Activated naive CD4-positive, alpha-beta T cell treated with anti-CD3 and anti-CD28 coated beads, Interleukin-2, amount 10 ng/mL, durations not matched to agents 7 days and 5 days (primary cell): ENCODE measurements around the gene ARPC4.

Experiments used
- CTCF ChIA-PET: fragments of 350-600 bp; sonication (Branson Sonifier 250); formaldehyde crosslinking; loops from one replicate; lab custom pipeline; 2021; ENCODE audit warnings: antibody characterized with exemption; lab: Charles Lee
- DNase-seq: peaks from one replicate; pipeline ENCODE4 v3.0.0-alpha.2; 2020
- H3K27ac Mint-ChIP-seq: one replicate; pipeline ENCODE4 v1.8.0; 2021; ENCODE audit warnings: mild to moderate bottlenecking, moderate library complexity, mixed read lengths
- H3K27me3 Mint-ChIP-seq: one replicate; pipeline ENCODE4 v1.8.0; 2021; ENCODE audit warnings: mild to moderate bottlenecking, mixed read lengths
- H3K36me3 Mint-ChIP-seq: one replicate; pipeline ENCODE4 v1.8.0; 2021; ENCODE audit warnings: mixed read lengths
- H3K4me1 Mint-ChIP-seq: one replicate; pipeline ENCODE4 v1.8.0; 2021; ENCODE audit warnings: mixed read lengths
- H3K4me3 Mint-ChIP-seq: one replicate; pipeline ENCODE4 v1.8.0; 2021; ENCODE audit warnings: mild to moderate bottlenecking, moderate library complexity, mixed read lengths
- H3K9me3 Mint-ChIP-seq: one replicate; pipeline ENCODE4 v1.8.0; 2021; ENCODE audit warnings: mixed read lengths

The ARPC4 gene

GRCh38 chr3:9778143-9779074 is 14.5 kb upstream of the ARPC4 start:
- Mint-ChIP-seq H3K27me3 (no peaks in the 10 kb centered on the region), H3K4me1 (peaks cover 47% of the 10 kb centered on the region), H3K4me3 (no peak overlapping the region), H3K27ac (peak overlapping the region; percentile 91), H3K36me3 (peaks cover 37% of the 10 kb centered on the region), H3K9me3 (no peaks in the 10 kb centered on the region)
- CTCF ChIA-PET = interaction anchor here (1.0 kb wide), 2 partner anchors 26 to 46 kb away, joined by 3 read pairs; no protein-coding TSS in a partner anchor
- no peak for DNase-seq

DNA sequence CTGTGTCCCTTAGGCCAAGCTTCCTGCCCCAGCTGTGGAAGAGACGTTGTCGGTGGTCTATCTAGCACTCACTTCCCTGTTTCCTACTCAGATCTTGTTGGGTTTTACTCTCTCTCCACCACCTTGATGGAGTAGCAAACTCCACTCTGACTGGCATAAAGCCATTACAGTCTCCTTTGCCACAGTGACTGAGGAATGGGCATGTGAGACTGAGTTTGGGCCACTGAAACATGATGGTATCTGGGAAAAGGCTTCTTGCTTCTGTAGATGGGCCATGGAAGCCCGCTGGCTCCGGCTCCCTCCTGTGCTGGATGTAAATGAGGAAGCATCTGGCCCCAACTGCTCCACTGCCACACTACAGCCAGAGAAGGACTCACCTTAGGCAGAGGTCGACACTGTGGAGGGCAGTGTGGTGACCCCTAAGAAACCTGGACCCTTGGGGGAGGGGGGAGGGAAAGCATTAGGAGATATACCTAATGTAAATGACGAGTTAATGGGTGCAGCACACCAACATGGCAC is 13.7 kb upstream of the ARPC4 start:
- Mint-ChIP-seq H3K36me3 (peaks cover 40% of the 10 kb centered on the region), H3K27ac (peak overlapping the region; percentile 91), H3K4me1 (peaks cover 47% of the 10 kb centered on the region), H3K9me3 (no peaks in the 10 kb centered on the region), H3K4me3 (no peak overlapping the region), H3K27me3 (no peaks in the 10 kb centered on the region)
- CTCF ChIA-PET = interaction anchor here (1.1 kb wide), 1 partner anchor 167 kb away, joined by 5 read pairs; no protein-coding TSS in a partner anchor
- DNase-seq = no peak

DNA sequence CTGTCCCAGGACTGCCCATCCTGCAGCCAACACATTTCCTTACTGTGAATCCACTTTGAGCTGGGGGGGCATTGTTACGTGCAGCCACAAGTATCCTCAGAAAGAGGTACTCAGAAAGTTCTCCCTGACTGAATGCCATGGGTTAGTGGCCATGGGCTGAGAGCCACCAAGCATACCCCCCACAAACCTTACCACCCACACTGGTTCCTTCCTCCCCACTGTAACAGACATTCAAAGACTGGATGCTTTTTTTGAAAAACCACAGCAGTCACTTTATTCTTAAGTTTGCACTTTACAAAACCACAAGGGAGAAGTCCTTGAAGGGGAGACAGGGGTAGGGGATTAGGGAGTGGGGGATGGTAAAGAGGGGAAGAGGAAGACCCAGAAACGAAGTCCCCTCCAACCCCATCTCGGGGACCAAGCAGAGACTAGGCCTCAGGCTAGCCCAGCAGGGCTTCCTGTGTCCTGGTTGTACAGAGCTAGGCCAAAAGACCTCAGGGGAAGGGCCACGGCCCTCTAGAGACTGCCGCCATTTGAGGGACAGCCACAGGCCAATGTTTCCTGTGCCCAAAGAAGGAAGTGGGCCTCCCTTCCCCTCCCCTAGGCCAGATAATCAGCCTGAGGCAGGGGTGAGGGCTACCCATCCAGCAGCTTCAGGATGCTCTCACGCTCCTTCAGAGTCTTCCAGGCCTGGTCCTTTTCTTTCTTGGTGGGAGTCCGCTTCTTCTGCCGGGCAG is 13.0 kb upstream of the ARPC4 start:
- Mint-ChIP-seq H3K9me3 (no peaks in the 10 kb centered on the region), H3K4me3 (peak overlapping the region; percentile 31), H3K27me3 (no peaks in the 10 kb centered on the region), H3K27ac (peak overlapping the region; percentile 91), H3K36me3 (peaks cover 43% of the 10 kb centered on the region), H3K4me1 (peaks cover 47% of the 10 kb centered on the region)
- DNase-seq = peak; percentile 53
- CTCF ChIA-PET = interaction anchor here (1.1 to 1.3 kb wide), 2 partner anchors 153 to 166 kb away, joined by 4 to 5 read pairs; no protein-coding TSS in a partner anchor

- H3K9me3 Mint-ChIP-seq = no peaks in the 10 kb centered on the region
- DNase-seq = no peak
- no peaks in the 10 kb centered on the region for H3K27me3 Mint-ChIP-seq
- CTCF ChIA-PET = interaction anchor here (0.8 to 1.3 kb wide), 4 partner anchors 10 to 166 kb away, joined by 3 to 5 read pairs (median 4); no protein-coding TSS in a partner anchor
- peak overlapping the region; percentile 3 for H3K4me3 Mint-ChIP-seq
- peaks cover 47% of the 10 kb centered on the region for H3K4me1 Mint-ChIP-seq
- peaks cover 47% of the 10 kb centered on the region for H3K36me3 Mint-ChIP-seq
- peak overlapping the region; percentile 91 for H3K27ac Mint-ChIP-seq
These were observed 12.4 kb upstream of the ARPC4 start for GRCh38 chr3:9780458-9780812.

DNA sequence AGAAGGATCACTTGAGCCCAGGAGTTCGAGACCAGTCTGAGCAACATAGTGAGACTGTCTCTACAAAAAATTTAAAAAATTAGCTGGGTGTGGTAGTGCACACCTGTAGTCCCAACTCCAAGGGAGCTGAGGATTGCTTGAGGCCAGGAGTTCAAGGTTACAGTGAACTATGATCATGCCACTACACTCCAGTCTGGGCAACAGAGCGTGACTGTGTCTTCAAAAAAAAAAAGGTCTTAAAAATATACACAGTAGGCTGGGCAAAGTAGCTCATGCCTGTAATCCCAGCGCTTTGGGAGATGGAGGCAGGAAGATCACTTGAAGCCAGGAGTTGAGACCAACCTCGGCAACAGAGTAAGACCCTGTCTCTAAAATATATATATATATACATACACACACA is 12.0 kb upstream of the ARPC4 start:
- CTCF ChIA-PET = interaction anchor here (0.7 to 1.3 kb wide), 4 partner anchors 9 to 152 kb away, joined by 3 to 4 read pairs (median 3); no protein-coding TSS in a partner anchor
- Mint-ChIP-seq H3K9me3 (no peaks in the 10 kb centered on the region), H3K27ac (peak overlapping the region; percentile 91), H3K4me3 (no peak overlapping the region), H3K4me1 (peaks cover 47% of the 10 kb centered on the region), H3K36me3 (peaks cover 49% of the 10 kb centered on the region), H3K27me3 (no peaks in the 10 kb centered on the region)
- DNase-seq = no peak

- Mint-ChIP-seq H3K36me3 (peaks cover 54% of the 10 kb centered on the region), H3K4me1 (peaks cover 52% of the 10 kb centered on the region), H3K4me3 (no peak overlapping the region), H3K27me3 (no peaks in the 10 kb centered on the region), H3K27ac (peak overlapping the region; percentile 60), H3K9me3 (no peaks in the 10 kb centered on the region)
- CTCF ChIA-PET = interaction anchor here (0.7 to 1.3 kb wide), 6 partner anchors 15 to 300 kb away, joined by 3 to 4 read pairs (median 3); no protein-coding TSS in a partner anchor
- DNase-seq = no peak
These were observed 11.3 kb upstream of the ARPC4 start for GRCh38 chr3:9781551-9781950.

DNA sequence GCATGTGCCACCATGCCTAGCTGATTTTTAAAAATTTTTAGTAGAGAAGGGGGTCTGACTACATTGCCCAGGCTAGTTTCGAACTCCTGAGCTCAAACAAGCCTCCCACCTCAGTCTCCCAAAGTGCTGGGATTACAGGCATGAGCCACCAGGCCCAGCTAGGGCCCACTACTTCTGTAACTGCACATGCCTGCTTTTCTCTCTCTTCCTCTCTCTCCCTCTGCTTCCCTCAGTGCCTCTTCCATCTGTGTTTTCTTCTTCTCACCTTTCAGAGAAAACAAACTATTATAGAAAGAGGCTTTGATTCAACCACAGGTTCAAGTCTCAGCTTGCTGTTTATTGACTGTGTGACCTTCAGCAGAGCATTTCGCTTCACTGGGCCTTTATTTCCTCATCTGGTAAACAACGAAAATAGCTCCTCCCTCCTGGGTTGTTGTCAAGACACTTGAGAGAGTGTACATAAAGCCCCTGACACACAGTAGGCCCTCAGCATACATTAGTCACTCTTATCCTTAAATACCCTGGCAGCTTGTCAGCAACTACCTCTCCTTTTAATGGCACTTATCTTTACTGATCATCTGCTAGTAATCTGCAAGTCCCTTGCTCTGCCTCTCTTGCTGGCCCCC is 10.8 kb upstream of the ARPC4 start:
- Mint-ChIP-seq H3K4me1 (peaks cover 56% of the 10 kb centered on the region), H3K36me3 (peaks cover 59% of the 10 kb centered on the region)

DNA sequence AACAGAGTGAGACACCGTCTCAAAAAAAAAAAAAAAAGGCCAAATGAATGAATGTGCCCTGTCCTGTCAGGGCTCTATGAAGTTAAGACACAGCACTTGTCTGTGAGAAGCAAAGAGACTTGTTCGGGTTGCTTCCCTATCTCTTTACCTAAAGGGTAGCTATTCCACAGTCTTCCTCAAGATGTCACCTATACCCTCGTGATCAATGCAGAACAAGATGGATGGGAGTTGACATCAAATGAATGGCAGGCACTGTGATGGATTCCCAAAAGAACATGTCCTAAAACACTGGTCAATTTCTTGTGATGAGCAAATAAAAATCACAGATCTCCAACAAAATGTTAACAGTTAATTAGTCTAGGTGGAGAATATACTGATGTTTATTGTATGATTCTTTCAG is 10.1 kb upstream of the ARPC4 start:
- Mint-ChIP-seq H3K4me1 (peaks cover 62% of the 10 kb centered on the region), H3K36me3 (peaks cover 65% of the 10 kb centered on the region), H3K27ac (no peak overlapping the region), H3K4me3 (no peak overlapping the region), H3K9me3 (no peaks in the 10 kb centered on the region), H3K27me3 (no peaks in the 10 kb centered on the region)
- DNase-seq = no peak
- CTCF ChIA-PET = interaction anchor here (0.9 to 1.4 kb wide), 7 partner anchors 13 to 299 kb away, joined by 3 to 4 read pairs (median 3); partner anchors contain the start of gene CAMK1

More for the DNA sequence above, 10.8 kb upstream of the ARPC4 start:
- DNase-seq = no peak
- H3K9me3 Mint-ChIP-seq = no peaks in the 10 kb centered on the region
- no peak overlapping the region for H3K4me3 Mint-ChIP-seq
- peak overlapping the region; percentile 46 for H3K27ac Mint-ChIP-seq
- H3K27me3 Mint-ChIP-seq = no peaks in the 10 kb centered on the region
- CTCF ChIA-PET = interaction anchor here (0.5 to 1.4 kb wide), 10 partner anchors 12 to 478 kb away, joined by 3 to 5 read pairs (median 3); partner anchors contain the start of gene CAMK1

- Mint-ChIP-seq H3K4me1 (peaks cover 58% of the 10 kb centered on the region), H3K36me3 (peaks cover 65% of the 10 kb centered on the region), H3K4me3 (no peak overlapping the region), H3K9me3 (no peaks in the 10 kb centered on the region), H3K27ac (no peak overlapping the region), H3K27me3 (no peaks in the 10 kb centered on the region)
- no peak for DNase-seq
- CTCF ChIA-PET = no interaction called here
These were observed 8.9 kb upstream of the ARPC4 start for GRCh38 chr3:9783954-9784353.

DNA sequence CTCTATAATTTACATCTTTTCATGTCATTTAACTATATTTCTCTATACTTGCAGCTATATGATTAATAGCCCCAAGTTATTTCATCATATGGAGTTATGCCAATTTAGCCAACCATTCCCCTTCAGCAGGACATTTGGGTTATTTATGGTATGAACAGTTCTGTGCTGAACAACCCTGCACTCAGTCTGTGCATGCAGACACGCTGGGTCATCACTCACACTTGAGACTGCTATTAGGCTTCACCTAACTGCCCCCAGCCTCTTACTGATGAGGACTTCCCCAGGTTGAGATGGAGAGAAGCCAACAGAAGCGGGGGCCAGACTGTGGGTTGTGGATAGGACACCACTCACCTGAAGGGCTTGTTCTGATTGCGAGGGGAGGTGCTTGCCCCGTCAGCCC is 7.9 kb upstream of the ARPC4 start:
- H3K27ac Mint-ChIP-seq = no peak overlapping the region
- peaks cover 53% of the 10 kb centered on the region for H3K4me1 Mint-ChIP-seq
- H3K36me3 Mint-ChIP-seq = peaks cover 68% of the 10 kb centered on the region
- DNase-seq = no peak
- no peaks in the 10 kb centered on the region for H3K9me3 Mint-ChIP-seq
- CTCF ChIA-PET = no interaction called here
- no peaks in the 10 kb centered on the region for H3K27me3 Mint-ChIP-seq
- no peak overlapping the region for H3K4me3 Mint-ChIP-seq

- H3K4me1 Mint-ChIP-seq = peaks cover 53% of the 10 kb centered on the region
- peak overlapping the region; percentile 28 for H3K27ac Mint-ChIP-seq
- H3K27me3 Mint-ChIP-seq = no peaks in the 10 kb centered on the region
- H3K4me3 Mint-ChIP-seq = no peak overlapping the region
- DNase-seq = no peak
- CTCF ChIA-PET = interaction anchor here (0.9 kb wide), 1 partner anchor 24 kb away, joined by 3 read pairs; no protein-coding TSS in a partner anchor
- peaks cover 68% of the 10 kb centered on the region for H3K36me3 Mint-ChIP-seq
- H3K9me3 Mint-ChIP-seq = no peaks in the 10 kb centered on the region
These were observed 7.3 kb upstream of the ARPC4 start for GRCh38 chr3:9785602-9786001.

DNA sequence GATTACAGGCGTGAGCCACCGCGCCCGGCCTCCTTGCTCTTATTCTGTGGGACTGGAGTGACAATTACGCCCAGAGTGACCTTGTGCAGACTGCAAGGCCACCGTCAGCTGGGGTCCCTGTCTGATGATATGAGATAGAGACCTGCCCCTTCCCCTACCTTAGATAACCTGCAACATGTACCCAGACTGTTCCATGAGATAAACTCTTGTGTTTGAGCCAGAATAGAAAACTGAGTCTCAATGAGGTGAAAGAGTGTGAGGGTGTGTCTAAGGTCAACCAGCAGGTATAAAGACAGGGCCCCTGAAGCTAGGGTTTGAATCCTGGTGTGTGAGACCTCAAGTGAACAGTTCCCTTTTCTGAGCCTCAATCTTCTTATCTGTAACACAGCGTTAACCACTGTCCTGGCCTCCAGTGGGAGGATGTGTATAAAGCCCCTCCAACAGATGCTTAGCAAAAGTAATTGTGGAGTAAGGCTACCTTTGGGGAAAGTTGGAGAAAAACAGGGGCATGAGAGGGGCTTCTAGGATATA is 6.6 kb upstream of the ARPC4 start:
- CTCF ChIA-PET = interaction anchor here (0.7 to 1.0 kb wide), 3 partner anchors 10 to 63 kb away, joined by 3 to 4 read pairs (median 3); no protein-coding TSS in a partner anchor
- Mint-ChIP-seq H3K4me1 (peaks cover 53% of the 10 kb centered on the region), H3K27ac (no peak overlapping the region), H3K9me3 (no peaks in the 10 kb centered on the region), H3K27me3 (no peaks in the 10 kb centered on the region), H3K4me3 (no peak overlapping the region), H3K36me3 (peaks cover 64% of the 10 kb centered on the region)
- DNase-seq = no peak
